Stimulated activated CD8-positive, alpha-beta memory T cell treated with anti-CD3 and anti-CD28 coated beads, Interleukin-12 subunit alpha, Interleukin-12 subunit beta, amount 100 ng/mL, for 4 hours (primary cell): ENCODE measurements around the gene ARMH3.

Experiments used
- DNase-seq: peaks from one replicate; pipeline ENCODE4 v3.0.0-alpha.2; 2020; ENCODE audit warnings: low read depth

ARMH3 gene

GRCh38 chr10:101939008-101939648, 116.8 kb downstream of the ARMH3 start:
- no peak for DNase-seq

GRCh38 chr10:101938305-101939007, 117.5 kb downstream of the ARMH3 start:
- DNase-seq, result no peak

GRCh38 chr10:101935431-101935830, 120.5 kb downstream of the ARMH3 start:
- DNase-seq, result no peak

GRCh38 chr10:101934686-101935305, 121.2 kb downstream of the ARMH3 start:
- no peak for DNase-seq

- DNase-seq, result no peak
Measured at GRCh38 chr10:101933976-101934375, 122.0 kb downstream of the ARMH3 start.

- DNase-seq, result no peak
Measured at GRCh38 chr10:101932183-101932582, 123.8 kb downstream of the ARMH3 start.

GRCh38 chr10:101925027-101925426, 130.9 kb downstream of the ARMH3 start:
- no peak for DNase-seq

GRCh38 chr10:101923256-101923655, 132.7 kb downstream of the ARMH3 start:
- DNase-seq, result no peak

GRCh38 chr10:101922846-101923245, 133.1 kb downstream of the ARMH3 start:
- DNase-seq, result no peak

GRCh38 chr10:101920546-101920945, 135.4 kb downstream of the ARMH3 start:
- DNase-seq, result no peak

- no peak for DNase-seq
Measured at GRCh38 chr10:101919026-101919770, 136.8 kb downstream of the ARMH3 start.

GRCh38 chr10:101912561-101913179, 143.3 kb downstream of the ARMH3 start:
- no peak for DNase-seq

- no peak for DNase-seq
Measured at GRCh38 chr10:101906586-101907183, 149.3 kb downstream of the ARMH3 start.

- DNase-seq, result no peak
Measured at GRCh38 chr10:101905251-101905650, 150.7 kb downstream of the ARMH3 start.

- no peak for DNase-seq
Measured at GRCh38 chr10:101903827-101904550, 152.0 kb downstream of the ARMH3 start.

- no peak for DNase-seq
Measured at GRCh38 chr10:101902820-101903145, 153.2 kb downstream of the ARMH3 start.

GRCh38 chr10:101902032-101902819, 153.7 kb downstream of the ARMH3 start:
- no peak for DNase-seq

- DNase-seq, result no peak
Measured at GRCh38 chr10:101901340-101901739, 154.6 kb downstream of the ARMH3 start.

- DNase-seq, result no peak
Measured at GRCh38 chr10:101897633-101898032, 158.3 kb downstream of the ARMH3 start.

GRCh38 chr10:101896225-101896877, 159.6 kb downstream of the ARMH3 start:
- DNase-seq, result no peak
